Measurements from ENCODE around the gene SPAG16.

SPAG16 gene

DNA sequence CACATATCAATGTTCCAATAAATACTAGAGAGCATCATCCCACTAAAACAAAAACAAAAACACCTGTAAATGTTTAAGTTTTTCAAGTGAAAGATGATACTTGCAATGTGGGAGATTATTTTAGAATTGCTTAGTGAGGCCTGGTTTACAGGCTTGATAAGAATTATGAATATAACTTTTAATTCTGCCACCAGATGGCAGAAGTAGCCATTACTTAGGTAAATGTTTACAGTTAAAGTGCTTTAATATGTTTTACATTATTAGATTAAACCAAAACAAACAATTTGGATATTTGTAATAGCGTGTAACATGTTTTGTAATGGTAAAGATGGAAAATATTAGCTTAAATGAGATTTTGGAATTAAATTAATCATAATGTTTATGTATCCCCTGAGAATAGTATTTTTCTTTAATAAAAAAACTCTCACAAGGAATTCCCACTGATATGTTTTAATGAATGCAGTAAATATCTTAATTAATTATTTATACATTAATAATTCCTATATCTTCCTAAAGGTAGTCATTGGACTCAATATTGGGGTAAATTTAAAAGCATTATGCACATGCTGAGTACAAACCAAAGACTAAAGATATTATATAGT, 522.0 kb downstream of the SPAG16 start:
- peak in 1 of 56 donors; percentile 8 for DNase-seq

DNA sequence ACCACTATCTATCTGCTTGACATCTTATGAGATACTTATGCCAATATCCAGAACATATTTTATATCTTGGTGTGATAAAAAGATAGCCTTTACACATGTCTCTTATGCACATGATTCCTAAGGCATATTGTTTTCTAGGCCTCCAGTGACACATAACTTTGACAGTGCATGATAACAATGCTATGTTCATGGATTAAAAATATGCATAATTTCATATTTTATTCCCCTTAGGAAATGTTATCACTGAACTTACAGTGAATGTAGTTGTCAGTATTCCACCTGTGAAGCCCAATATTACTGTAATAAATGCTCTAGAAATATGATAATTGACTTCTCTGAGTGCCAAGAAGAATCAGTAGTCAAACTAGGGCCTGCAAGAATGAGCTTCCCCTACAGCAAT, 532.3 kb downstream of the SPAG16 start:
- no peak for DNase-seq

DNA sequence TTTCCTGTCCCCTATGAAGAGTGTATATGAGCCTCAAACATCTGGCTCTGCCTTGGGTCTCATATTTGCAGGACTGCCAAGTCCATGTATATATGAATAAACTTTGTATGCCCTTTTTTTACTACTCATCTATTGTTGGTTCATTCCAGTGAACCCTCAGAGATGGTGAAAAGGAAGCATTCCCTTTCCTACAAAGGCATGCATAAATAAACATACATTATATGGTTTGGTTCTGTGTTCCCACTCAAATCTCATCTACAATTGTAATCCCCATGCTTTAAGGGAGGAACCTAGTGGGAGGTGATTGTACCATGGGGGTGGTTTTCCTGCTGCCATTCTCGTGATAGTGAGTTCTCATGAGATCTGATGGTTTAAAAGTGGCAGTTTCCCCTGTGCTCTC, 534.2 kb downstream of the SPAG16 start:
- no peak for DNase-seq

DNA sequence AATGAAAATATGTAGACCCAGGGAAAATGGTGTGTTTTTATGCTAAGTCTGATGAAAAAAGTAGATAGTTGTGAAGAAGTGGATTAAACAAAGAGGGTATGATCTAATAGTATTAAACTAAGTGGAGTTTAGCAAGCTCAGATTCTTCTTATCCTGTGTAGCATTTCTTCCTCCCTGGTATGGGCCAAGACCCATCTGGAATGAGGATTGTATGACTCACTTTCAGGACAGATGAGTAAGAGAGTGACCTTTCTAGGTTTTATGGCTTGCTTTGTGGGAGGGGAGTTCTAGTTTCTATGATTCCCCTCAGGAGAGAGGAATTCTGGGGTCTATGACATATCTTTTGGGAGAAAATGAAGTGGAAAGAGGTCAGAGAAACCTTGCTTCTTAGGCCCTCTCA, 550.1 kb downstream of the SPAG16 start:
- DNase-seq = no peak

DNA sequence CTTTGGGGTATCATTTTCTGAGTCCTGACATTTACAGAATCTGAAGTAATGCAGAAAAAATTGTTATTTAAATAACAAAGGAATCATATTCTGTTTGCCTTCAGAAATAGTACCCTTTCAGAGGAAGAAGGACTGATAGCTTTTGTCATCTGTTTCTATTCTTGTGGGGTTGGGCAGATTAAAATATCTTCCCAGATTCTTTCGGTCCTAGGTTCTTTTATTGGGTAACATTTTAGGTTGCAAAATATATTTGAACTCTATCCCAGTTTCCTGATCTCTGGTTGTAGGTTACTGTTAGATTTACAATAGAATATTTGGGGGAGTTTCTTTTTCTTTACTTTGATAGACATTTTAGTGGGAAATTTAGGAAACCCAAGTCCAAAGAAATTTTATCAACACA, 550.5 kb downstream of the SPAG16 start:
- no peak for DNase-seq

DNA sequence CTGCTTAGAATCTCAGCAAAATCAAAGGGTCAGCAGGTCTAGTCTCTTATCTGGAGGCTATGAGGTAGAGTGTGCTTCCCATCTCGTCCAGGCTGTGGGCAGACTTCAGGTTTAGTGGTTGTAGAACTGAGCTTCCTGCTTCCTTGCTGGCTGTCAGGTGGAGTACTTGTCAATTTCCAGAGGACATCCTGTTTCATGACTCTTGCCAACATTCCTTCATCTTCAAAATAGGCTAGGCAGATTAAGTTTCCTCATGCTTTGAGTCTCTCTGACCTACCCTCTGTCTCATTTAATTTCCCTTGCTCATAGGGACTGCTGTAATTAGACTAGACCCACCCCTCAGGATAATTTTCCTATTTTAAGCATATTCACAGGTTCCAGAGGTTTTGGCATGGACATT, 562.6 kb downstream of the SPAG16 start:
- no peak for DNase-seq

DNA sequence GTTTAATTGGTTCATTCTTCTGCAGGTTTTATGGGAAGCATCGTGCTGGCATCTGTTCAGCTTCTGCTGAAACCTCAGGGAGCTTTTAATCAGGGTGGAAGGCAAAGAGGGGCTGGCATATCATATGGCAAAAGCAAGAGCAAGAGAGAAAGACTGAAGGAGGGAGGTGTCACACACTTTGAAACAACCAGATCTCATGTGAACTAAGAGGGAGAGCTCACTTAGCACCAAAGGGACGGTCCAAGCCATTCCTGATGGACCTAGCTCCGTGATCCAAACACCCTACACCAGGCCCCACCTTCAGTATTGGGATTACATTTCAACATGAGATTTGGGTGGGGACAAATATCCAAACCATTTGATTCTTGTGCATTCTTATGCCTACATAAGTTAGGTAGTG, 563.1 kb downstream of the SPAG16 start:
- DNase-seq = no peak

DNA sequence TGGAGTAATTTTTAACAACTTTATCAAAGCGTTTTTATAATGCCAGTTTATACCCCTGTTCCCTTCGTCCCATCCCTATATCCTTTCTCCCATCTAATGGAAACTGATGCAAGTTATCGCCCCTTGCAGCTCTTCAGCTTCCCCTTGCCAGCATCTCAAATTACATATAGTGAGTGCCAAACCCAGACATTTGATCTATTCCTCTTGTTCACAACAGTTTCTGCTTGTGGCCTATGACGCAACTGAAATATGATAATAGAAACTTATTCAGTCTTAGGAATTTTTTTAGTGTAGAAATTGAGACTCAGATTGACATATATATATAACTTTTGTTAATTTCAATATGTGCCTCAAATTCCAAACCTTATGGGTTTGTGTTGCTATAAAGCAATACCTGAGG, 564.4 kb downstream of the SPAG16 start:
- no peak for DNase-seq

DNA sequence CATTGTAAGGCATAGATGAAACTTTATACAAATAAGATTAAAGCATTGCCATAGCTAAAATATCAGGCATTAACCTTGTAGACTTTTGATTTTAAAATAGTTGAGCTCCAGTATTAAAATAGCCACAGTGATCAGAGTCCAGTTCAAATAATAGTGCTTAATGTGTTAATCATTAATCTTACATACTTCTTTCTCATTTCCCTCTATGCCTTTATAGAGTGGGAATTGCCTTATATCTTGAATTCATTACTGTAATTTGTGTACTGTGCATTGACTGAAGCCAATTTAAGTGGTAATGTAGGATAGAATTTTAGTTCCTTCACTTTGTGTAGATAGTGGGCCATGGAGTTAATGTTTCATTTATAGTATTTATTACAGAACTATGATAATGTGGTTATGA, 577.4 kb downstream of the SPAG16 start:
- no peak for DNase-seq

DNA sequence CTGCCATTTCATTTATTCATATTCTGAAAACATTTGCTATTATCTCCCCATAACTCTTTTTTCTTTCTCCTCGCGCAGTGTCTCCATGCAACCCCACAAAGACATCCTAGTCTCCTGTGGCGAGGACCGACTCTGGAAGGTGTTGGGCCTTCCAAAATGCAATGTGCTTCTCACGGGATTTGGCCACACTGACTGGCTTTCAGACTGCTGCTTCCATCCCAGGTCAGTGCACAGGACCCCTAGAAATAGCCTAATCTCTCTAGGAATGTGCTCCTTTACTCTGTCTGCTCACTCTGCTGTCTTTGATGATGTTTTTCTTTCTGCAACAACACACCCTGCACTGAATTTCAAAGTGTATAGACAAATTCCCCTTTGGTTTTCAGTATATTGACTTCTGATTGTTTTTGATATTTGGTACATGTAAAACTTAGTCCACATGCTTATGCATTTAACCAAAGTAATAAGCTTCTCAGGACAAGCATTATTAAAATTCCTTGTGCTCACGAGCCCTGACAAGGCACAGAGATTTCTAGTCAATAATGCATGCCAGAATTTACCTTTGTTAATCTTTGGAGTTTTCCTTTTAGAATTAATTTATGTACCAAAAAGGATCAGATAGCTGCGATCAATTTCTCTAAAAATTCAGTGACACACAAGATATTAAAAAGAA, 578.3 kb downstream of the SPAG16 start:
- DNase-seq = no peak

DNA sequence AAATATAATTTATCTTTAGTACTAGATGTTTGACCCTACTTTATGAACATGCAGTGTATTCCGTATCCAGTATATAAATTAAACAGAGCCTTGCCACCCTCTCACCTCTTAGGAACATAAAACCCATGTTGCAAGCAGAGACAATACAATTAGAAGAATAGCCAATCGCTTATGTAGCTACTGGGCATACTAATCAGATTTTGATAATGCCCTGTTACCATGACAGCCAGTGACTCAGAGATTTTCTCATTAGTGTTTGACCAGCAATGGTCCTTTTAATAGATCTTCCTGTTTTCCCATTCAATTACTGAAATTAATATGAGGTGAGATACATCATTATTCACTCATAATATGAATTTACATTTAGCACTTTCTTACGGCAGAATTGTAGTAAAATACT, 579.3 kb downstream of the SPAG16 start:
- no peak for DNase-seq

DNA sequence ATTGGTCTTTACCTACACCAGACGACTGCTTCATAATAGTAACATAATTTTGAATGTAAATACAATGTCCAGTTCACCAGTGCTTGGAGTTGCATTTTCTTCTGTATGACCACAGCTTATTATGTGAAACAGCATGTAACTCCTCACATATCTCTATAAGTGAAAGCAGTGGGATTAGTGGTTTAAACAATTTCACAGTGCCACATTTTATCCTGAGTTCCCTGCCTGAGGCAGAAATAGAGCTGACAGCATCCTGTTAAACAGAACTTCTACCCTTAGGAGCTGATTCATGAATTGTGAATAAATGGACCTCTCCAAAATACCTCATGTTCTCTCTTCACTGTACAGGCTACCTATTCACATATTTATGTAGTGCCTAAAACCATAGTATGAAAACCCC, 584.3 kb downstream of the SPAG16 start:
- DNase-seq = no peak

DNA sequence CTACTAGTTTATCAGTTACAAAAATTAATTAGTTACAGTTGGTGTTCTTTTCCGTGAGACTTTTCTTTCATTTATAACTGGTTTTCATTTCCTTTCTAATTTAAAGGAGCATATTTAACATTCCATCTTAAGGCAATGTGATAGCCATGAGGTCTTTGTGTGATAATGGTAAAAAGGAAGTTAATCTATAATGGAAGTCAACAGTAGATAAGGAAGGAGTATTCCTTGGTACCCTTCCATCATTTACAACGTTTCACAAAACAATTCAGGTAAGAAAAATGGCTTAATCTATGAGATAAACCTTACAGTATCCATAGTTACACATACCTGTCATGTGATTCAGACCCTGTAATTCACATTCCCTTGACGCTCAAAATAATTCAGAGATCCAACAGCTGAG, 601.2 kb downstream of the SPAG16 start:
- DNase-seq = no peak

DNA sequence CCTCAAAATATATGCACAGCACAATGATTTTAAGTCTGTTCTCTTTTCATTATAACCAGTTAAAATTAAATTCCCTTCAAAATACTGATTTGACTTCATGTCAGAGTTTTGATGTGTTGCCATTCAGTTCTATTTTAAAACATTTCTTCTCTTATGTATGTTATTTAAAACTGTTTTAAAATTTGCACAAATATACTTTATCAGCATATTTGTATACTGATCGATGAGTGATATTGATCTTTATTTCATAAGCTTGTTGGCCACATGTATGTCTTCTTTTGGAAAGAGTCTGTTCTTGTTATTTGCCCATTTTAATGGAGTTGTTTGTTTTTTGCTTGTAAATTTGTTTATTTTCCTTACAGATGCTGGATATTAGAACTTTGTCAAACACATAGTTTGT, 630.2 kb downstream of the SPAG16 start:
- DNase-seq = no peak

DNA sequence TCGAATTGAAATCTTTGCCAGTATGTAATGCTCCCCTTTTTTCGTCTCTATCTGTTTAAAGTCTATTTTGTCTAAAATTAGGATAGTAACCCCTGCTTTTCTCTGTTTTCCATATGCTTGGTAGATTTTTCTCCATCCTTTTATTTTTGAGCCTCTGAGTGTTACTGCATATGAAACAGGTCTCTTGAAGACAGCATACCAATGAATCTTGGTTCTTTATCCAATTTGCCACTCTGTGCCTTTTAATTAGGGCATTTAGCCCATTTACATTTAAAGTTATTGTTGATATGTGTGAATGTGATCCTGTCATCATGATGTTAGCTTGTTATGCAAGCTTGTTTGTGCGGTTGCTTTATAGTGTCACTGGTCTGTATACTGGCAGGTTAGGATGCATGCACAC, 635.8 kb downstream of the SPAG16 start:
- no peak for DNase-seq

DNA sequence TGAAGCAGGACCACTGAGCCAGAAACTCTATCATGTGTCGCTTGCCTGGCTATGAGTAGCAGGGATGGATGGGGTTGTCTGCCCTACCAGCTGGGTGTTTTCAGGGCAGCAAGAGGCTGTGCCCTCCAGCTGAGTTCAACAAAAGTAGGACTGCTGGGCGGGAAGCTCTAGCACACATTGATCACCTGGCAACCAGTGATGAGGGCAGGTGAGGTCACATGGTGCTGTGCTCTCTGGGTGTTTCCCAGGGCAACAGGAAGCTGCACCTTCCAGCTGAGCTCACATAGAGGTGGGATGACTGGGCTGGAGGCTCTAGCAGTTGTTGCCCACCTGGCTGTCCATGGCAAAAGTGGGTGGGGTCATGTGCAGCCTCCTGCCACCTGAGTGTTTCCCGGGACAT, 639.3 kb downstream of the SPAG16 start:
- no peak for DNase-seq

DNA sequence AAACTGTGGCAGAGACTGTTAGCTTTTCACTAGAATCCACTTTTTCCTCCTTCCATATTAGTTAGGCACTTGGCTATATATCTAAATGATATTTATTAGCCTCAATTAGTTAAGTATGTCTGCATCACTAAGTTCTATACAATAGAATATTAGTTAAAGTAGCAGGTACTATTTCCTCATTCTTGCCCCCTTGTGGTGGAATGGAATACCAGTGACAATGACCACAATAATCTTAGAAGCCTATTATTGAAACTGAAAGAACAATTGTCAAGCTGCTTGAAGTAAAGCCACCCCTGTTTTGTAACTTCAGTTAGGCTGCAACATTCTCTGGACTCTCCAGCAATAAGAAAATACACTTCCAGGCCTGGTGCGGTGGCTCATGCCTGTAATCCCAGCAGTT, 650.3 kb downstream of the SPAG16 start:
- DNase-seq = no peak

DNA sequence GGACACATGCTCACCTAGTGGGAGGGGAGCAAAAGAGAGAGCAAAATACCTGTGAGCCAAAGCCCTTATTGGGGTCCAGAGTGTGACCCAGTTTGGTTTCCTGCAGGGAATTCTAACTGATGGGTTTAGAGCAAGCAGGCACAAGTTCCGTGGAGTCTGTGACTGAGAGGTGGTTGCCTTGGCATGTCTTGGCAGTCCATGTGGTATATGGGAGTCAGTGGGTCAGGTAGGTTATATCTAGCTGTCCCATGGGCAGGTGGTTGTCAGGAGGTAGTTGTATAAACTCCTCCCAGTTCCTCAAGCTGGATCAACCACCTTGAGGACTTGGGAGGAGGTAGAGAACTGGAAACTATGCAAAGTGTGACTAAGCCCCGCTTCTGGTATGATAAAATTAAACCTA, 673.8 kb downstream of the SPAG16 start:
- no peak for DNase-seq

DNA sequence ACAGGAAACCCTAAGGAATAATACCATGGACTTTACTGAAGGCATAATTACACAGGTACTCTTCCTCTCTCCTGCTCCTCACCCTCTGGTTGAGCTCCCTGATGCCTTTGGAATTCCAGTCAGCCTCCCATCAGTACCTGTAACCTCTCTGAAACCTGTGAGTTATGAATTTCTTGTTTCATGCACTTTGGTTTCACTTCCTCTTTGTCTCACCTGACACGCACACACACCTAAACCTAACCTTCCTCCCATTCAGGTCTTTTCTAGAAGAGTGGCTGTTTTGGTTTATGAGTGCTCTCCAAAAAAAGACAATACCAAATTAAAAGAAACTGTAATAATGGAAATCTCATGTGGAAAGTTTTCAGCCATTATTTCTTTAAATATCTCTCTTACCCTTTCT, 675.3 kb downstream of the SPAG16 start:
- DNase-seq = no peak

DNA sequence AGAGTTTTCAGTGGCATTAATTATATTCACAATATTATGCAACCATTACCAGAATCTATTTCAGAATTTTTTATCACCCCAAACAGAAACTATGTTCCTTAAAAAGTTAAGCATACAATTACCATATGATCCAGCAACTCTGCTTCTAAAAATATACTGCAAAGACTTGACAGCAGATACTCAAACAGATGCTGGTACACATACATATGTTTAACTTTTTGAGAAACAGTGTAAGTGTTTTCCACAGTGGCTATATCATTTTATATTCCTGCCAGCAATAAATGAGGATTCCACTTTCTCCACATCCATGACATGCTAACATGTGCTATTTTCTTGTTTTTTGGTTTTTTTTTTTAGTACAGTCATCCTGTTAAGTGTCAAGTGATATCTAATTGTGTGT, 687.3 kb downstream of the SPAG16 start:
- DNase-seq = no peak

DNA sequence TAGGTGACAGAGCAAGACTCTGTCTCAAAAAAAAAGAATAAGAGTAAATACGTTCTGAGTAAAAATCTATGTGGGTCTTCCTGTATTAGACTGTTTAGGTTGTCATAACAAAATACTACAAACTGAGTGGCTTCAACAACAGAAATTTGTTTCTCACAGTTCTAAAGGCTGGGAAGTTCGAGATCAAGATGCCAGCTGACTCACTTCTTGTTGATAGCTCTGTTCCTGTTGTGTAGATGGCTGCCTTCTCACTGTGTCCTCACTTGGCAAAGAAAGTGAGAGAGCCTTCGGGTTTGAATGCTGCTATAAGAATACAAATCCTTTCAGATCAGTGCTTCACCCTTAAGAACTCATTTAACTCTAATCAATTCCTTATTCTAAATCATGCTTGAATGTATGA, 696.6 kb downstream of the SPAG16 start:
- no peak for DNase-seq

DNA sequence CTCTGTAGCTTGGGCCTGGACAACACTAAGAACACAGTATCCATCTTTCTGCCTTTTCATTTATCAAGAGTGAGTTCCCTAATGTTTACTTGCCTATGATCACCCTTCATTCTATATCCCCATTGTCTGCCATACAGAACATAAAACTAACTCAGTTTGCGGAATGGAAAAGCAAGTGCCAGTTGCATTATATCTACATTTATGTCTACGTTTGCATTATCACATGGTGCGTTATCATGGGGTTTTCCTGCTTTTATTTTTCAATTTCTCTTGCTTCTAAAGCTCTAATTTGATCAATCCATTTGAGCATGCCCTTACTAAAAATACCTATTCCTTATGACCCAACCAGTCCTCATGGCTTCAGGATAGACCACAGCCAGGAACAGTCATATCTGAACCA, 704.9 kb downstream of the SPAG16 start:
- DNase-seq = no peak

DNA sequence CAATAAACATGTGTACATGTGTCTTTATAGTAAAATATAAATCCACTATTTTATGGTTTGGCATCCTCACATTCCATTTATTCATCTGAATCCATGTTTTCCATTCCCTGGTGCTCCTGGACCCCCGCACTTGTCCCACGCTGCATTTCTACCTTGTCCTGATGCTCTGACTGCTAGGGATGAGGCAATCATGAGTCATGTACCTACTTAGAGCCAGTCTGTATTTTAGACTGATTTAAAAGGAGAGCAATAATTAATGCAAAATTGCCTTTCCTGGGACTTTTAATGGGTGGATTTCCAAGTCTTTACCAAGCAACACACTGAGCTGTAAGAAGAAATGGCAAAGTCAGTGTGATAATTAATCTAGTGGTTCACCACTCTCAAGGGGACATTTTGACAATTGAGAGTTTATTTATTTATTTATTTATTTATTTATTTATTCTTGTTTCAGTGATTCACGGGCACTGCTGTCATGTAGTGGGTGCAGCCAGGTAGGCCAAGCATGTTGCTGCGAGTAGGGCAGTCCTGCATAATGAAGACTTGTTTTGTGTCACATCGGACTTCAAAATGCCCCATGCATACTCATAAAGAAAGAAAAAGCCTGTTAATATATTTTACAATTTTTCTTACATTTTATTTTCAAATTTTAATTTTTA, 707.3 kb downstream of the SPAG16 start:
- no peak for DNase-seq

Measured in amygdala (tissue), 56 donors.